ENCODE results near the gene SLC25A29.

SLC25A29 gene

DNA sequence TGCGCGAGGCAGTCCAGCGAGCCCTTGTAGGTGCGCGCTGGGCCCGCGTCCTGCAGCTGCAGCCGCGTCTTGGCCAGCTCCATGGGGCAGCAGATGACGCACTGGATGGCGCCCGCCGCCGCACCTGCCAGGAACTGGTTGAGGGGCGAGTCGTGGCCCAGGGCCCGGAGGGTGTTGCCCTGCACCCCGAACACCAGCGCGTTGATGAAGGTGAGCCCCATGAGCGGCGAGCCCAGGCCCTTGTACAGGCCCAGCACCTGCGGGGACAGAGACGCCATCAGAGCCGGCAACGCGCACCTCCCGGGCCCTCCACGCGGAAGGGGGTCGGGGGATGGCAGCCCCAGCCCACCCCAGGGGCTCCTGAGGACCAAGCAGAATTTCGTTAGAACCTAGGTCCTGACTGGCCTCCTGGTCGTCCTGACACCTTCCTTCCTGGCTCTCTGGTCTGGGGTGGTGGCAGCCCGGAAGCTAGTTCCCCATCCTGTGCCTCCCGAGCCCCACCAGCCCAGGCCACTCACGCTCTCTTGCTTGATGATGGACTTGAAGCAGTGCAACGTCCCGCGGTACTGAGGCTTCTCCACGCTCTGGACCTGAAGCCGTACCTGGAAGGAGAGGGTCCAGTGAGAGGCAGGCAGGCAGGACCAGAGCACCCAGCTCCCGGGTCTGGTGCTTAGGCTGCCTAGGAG, 13.3 kb downstream of the SLC25A29 start:
- no peak for DNase-seq (ENCODE audit: low read depth)
- H3K4me3 ChIP-seq (ENCODE audit: low read depth, low read length): no peak overlapping the region
- TF ChIP-seq, protein P1, sequence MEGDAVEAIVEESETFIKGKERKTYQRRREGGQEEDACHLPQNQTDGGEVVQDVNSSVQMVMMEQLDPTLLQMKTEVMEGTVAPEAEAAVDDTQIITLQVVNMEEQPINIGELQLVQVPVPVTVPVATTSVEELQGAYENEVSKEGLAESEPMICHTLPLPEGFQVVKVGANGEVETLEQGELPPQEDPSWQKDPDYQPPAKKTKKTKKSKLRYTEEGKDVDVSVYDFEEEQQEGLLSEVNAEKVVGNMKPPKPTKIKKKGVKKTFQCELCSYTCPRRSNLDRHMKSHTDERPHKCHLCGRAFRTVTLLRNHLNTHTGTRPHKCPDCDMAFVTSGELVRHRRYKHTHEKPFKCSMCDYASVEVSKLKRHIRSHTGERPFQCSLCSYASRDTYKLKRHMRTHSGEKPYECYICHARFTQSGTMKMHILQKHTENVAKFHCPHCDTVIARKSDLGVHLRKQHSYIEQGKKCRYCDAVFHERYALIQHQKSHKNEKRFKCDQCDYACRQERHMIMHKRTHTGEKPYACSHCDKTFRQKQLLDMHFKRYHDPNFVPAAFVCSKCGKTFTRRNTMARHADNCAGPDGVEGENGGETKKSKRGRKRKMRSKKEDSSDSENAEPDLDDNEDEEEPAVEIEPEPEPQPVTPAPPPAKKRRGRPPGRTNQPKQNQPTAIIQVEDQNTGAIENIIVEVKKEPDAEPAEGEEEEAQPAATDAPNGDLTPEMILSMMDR (IDR thresholded peaks at IDR 0.05; ENCODE audit: low read depth, low read length): no peak
- TF ChIP-seq, protein P2, sequence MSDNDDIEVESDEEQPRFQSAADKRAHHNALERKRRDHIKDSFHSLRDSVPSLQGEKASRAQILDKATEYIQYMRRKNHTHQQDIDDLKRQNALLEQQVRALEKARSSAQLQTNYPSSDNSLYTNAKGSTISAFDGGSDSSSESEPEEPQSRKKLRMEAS (IDR thresholded peaks at IDR 0.05; ENCODE audit: low read depth, low read length): no peak
- TF ChIP-seq MYC (IDR thresholded peaks at IDR 0.05; ENCODE audit: low read depth, low read length) (no peak), POLR2A (IDR thresholded peaks at IDR 0.05; ENCODE audit: extremely low read depth, insufficient read length) (no peak)

DNA sequence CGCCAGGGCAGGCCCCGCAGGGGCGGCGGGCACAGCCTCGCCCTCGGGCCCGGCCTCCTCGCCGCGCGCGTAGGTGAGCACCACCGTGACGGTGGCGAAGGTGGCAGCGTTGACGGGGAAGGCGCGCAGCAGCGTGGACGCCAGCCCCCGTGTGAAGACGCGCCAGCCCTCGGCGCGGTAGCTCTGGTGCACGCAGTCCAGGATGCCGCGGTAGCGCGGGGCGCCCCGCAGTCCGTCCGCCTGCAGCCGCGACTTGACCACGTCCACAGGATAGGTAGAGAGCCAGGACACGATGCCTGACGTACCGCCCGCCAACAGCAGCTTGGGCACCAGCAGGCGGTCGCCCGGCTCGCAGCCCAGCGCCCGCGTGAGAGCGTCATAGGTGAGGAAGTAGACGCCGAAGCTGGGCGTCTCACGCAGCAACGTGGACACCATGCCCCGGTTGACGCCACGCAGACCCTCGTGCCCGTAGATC, 13.9 kb downstream of the SLC25A29 start:
- TF ChIP-seq MYC (IDR thresholded peaks at IDR 0.05; ENCODE audit: low read depth, low read length) (no peak), POLR2A (IDR thresholded peaks at IDR 0.05; ENCODE audit: extremely low read depth, insufficient read length) (no peak)
- TF ChIP-seq, protein P2 (IDR thresholded peaks at IDR 0.05; ENCODE audit: low read depth, low read length): no peak
- TF ChIP-seq, protein P1 (IDR thresholded peaks at IDR 0.05; ENCODE audit: low read depth, low read length): no peak
- no peak overlapping the region for H3K4me3 ChIP-seq (ENCODE audit: low read depth, low read length)
- no peak for DNase-seq (ENCODE audit: low read depth)

DNA sequence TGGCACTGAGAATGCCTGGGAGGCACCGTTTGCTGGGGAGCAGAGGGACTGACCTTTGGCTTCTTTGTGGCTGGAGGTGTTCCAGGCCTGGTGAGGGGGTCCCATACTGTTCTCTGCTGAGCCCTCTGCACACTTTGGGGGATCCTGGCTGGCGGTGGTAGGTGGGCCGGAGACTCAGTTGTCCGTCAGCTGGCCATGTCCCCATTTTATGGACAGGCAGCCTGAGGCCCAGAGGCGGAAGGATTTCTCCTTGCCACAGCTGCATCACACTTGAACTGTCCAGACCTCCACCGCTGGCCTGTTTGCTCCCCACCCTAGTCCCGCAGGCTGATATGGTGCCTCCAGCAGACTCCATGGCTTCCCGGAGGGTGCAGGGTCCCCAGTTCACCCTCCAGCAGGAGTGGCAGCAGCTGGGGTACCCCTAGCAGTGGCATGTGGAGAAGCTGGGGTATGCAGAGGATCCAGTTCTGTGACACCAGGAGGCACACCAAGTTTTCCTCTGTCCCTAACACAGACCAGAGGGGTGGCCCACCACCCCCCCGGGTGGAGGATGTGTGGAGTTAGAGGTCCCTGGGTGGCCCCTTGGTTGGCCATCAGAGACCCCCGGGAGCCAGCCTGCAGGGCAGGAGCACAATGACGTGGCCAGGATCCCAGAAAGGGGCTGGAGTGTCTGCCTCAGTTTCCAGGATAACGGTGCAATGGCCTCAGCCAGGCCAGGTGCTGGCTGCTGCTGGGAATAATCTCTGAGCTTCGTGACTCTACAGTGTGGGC, 14.8 kb downstream of the SLC25A29 start:
- no peak for TF ChIP-seq POLR2A (IDR thresholded peaks at IDR 0.05; ENCODE audit: extremely low read depth, insufficient read length)
- no peak for TF ChIP-seq MYC (IDR thresholded peaks at IDR 0.05; ENCODE audit: low read depth, low read length)
- TF ChIP-seq, protein P2 (IDR thresholded peaks at IDR 0.05; ENCODE audit: low read depth, low read length): no peak
- TF ChIP-seq, protein P1 (IDR thresholded peaks at IDR 0.05; ENCODE audit: low read depth, low read length): no peak
- H3K4me3 ChIP-seq (ENCODE audit: low read depth, low read length): no peak overlapping the region
- no peak for DNase-seq (ENCODE audit: low read depth)

DNA sequence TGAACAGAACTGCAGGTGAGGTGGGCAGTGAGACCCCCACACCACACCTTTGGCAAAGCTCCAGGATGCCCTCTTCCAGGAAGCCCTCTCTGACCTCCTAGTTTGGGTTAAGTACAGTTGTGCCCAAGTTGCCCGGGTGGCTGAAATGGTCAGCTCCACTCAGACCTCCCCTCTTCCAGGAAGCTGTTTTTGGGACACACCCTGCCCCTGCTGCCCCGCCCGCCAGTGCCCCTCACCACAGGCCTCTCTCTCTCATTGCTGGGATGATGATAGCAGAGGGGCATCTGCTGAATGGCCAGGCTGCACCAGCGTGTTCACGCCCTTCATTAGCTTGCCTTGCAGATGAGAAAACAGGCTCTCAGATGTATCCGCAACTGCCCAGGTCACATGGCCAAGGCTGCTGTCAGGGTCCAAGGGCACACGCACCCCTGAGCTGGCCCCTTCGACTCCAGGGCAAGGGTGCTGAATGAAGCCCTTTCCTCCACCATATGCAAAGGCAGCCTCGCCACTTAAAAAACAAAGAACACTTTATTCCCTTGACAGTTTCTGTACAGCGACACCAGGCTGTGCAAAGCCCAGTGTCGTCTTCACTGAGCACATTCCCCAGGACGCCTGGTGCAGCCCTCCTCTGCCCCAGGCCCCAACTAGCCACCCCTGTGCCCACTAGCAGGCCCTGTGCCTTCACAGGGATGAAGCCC, 15.5 kb downstream of the SLC25A29 start:
- no peak for TF ChIP-seq MYC (IDR thresholded peaks at IDR 0.05; ENCODE audit: low read depth, low read length)
- TF ChIP-seq POLR2A (IDR thresholded peaks at IDR 0.05; ENCODE audit: extremely low read depth, insufficient read length): no peak
- TF ChIP-seq, protein P1 (IDR thresholded peaks at IDR 0.05; ENCODE audit: low read depth, low read length): no peak
- TF ChIP-seq, protein P2 (IDR thresholded peaks at IDR 0.05; ENCODE audit: low read depth, low read length): no peak
- no peak for DNase-seq (ENCODE audit: low read depth)
- no peak overlapping the region for H3K4me3 ChIP-seq (ENCODE audit: low read depth, low read length)

DNA sequence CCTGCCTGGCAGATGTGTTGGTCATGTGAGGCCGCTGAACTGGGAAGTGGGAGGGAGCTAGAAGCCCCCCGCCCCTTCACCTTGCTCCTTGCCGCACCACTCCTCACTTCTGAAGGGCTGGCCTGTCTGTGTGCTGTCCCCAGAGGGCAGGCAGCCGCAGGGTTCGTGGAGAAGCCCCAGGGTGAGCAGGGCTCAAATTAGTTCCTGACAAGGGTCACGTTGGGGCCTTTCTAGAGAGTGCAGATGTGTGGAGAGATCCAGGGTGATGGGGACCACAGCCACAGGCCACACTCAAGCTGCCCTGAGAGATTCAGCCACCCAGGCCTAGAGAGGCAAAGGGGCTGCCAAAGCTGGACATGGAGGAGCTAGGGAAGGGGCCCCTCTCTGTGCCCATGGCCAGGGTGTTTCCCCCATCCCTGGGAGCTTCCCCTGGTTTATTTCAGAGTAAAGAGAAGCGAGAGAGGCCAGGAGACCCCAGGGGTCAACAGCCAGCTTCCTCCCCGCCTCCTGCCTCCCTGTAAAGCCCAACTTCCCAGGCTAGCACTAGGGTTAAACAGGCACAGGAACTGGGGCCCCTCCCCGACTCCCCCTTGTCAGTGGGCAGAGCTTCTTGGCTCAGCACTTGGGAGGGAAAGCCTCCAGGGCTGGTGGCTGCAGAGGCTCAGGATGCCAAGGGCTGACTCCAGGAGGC, 16.2 kb downstream of the SLC25A29 start:
- no peak for DNase-seq (ENCODE audit: low read depth)
- no peak overlapping the region for H3K4me3 ChIP-seq (ENCODE audit: low read depth, low read length)
- TF ChIP-seq POLR2A (IDR thresholded peaks at IDR 0.05; ENCODE audit: extremely low read depth, insufficient read length) (no peak), MYC (IDR thresholded peaks at IDR 0.05; ENCODE audit: low read depth, low read length) (no peak)
- TF ChIP-seq, protein P1 (IDR thresholded peaks at IDR 0.05; ENCODE audit: low read depth, low read length): no peak
- TF ChIP-seq, protein P2 (IDR thresholded peaks at IDR 0.05; ENCODE audit: low read depth, low read length): no peak
